MM.1S (cell line): ENCODE data around the gene PAFAH1B1.

Source experiments
- DNase-seq: peaks from one replicate; pipeline ENCODE4 v3.0.0-alpha.2; 2015
- H2AFZ ChIP-seq: fragments of 300-600 bp; sonication (generic); 2 replicates; pipeline ENCODE4 v1.6.0; 2016; ENCODE audit warnings: antibody characterized with exemption, low read length
- H3F3A ChIP-seq: fragments of 300-600 bp; sonication (generic); 2 replicates; pipeline ENCODE4 v1.6.1; 2016; ENCODE audit warnings: mild to moderate bottlenecking, antibody characterized with exemption, low read length, moderate library complexity, mixed read lengths; ENCODE audit not compliant: insufficient read depth
- H3K27ac ChIP-seq: fragments of 300-600 bp; sonication (generic); 2 replicates; pipeline ENCODE4 v1.5.1; 2016; ENCODE audit warnings: mild to moderate bottlenecking, low read length
- H3K27me3 ChIP-seq: fragments of 300-600 bp; sonication (generic); replicated peaks from 2 replicates; pipeline ENCODE4 v1.6.0; 2016; ENCODE audit warnings: low read length; ENCODE audit not compliant: insufficient read depth
- H3K36me3 ChIP-seq: fragments of 300-600 bp; sonication (generic); replicated peaks from 2 replicates; pipeline ENCODE4 v1.6.1; 2016; ENCODE audit warnings: mild to moderate bottlenecking, low read length, mixed read lengths; ENCODE audit not compliant: insufficient read depth
- H3K4me1 ChIP-seq: fragments of 300-600 bp; sonication (generic); 2 replicates; pipeline ENCODE4 v1.6.1; 2016; ENCODE audit warnings: low read length, mixed read lengths
- H3K4me2 ChIP-seq: fragments of 300-600 bp; sonication (generic); 2 replicates; pipeline ENCODE4 v1.6.0; 2016; ENCODE audit warnings: low read depth, low read length
- H3K4me3 ChIP-seq: fragments of 300-600 bp; sonication (generic); 2 replicates; pipeline ENCODE4 v1.5.1; 2016; ENCODE audit warnings: low read length, mixed read lengths
- H3K79me2 ChIP-seq: fragments of 300-600 bp; sonication (generic); 2 replicates; pipeline ENCODE4 v1.6.1; 2016; ENCODE audit warnings: mixed run types, low read length, mixed read lengths
- H3K9ac ChIP-seq: fragments of 300-600 bp; sonication (generic); 2 replicates; pipeline ENCODE4 v1.6.1; 2016; ENCODE audit warnings: low read length, mixed read lengths
- H3K9me2 ChIP-seq: fragments of 300-600 bp; sonication (generic); replicated peaks from 2 replicates; pipeline ENCODE4 v1.6.1; 2016; ENCODE audit warnings: mild to moderate bottlenecking, low read length, mixed read lengths; ENCODE audit not compliant: insufficient read depth
- H3K9me3 ChIP-seq: fragments of 300-600 bp; sonication (generic); replicated peaks from 2 replicates; pipeline ENCODE4 v1.6.1; 2016; ENCODE audit warnings: mild to moderate bottlenecking, low read length, mixed read lengths; ENCODE audit not compliant: insufficient read depth
- H4K20me1 ChIP-seq: fragments of 300-600 bp; sonication (generic); 2 replicates; pipeline ENCODE4 v1.6.1; 2016; ENCODE audit warnings: mild to moderate bottlenecking, low read length, moderate library complexity, mixed read lengths; ENCODE audit not compliant: insufficient read depth
- CTCF ChIP-seq: fragments of 300-600 bp; sonication (generic); IDR thresholded peaks from 2 replicates; pipeline ENCODE4 v1.5.1; 2016; ENCODE audit warnings: antibody characterized with exemption, low read length, mixed read lengths
- EZH2 ChIP-seq: fragments of 300-600 bp; sonication (generic); optimal IDR thresholded peaks from 2 replicates; pipeline ENCODE3; 2017; ENCODE audit warnings: low read depth, mild to moderate bottlenecking, antibody characterized with exemption, low read length, mixed read lengths
- EZH2phosphoT487 ChIP-seq: fragments of 300-600 bp; sonication (generic); IDR thresholded peaks from 2 replicates; pipeline ENCODE4 v1.6.1; 2018; ENCODE audit warnings: antibody characterized with exemption, low read length

Gene PAFAH1B1

GRCh38 chr17:2691965-2692780 lies 98.7 kb downstream of the PAFAH1B1 start:
- Histone ChIP-seq H3K27me3 (no peaks in the 10 kb centered on the region), H3K4me3 (no peak overlapping the region), H3K79me2 (no peaks in the 10 kb centered on the region), H3K4me1 (no peaks in the 10 kb centered on the region), H3K9me2 (no peaks in the 10 kb centered on the region), H3K36me3 (no peaks in the 10 kb centered on the region), H3K4me2 (no peak overlapping the region), H3K9me3 (no peaks in the 10 kb centered on the region), H4K20me1 (no peaks in the 10 kb centered on the region), H2AFZ (no peak overlapping the region), H3K9ac (no peak overlapping the region), H3K27ac (no peak overlapping the region), H3F3A (peaks cover 10% of the 10 kb centered on the region)
- no peak for DNase-seq
- TF ChIP-seq EZH2phosphoT487 = no peak
- TF ChIP-seq EZH2 = no peak
- TF ChIP-seq CTCF = no peak

- Histone ChIP-seq H3K27ac (no peak overlapping the region), H3K79me2 (0 out of 2 replicates have a peak, but pooled peaks cover 2% of the 10 kb centered on the region), H3K9ac (no peak overlapping the region), H3K4me2 (no peak overlapping the region), H3K9me2 (no peaks in the 10 kb centered on the region), H4K20me1 (no peaks in the 10 kb centered on the region), H3K4me3 (no peak overlapping the region), H3K9me3 (no peaks in the 10 kb centered on the region), H3K4me1 (no peaks in the 10 kb centered on the region), H3K27me3 (no peaks in the 10 kb centered on the region), H2AFZ (no peak overlapping the region), H3F3A (peaks cover 9% of the 10 kb centered on the region), H3K36me3 (no peaks in the 10 kb centered on the region)
- TF ChIP-seq CTCF = no peak
- TF ChIP-seq EZH2 = no peak
- TF ChIP-seq EZH2phosphoT487 = no peak
- DNase-seq = no peak
Observed at GRCh38 chr17:2692781-2693135, 99.3 kb downstream of the PAFAH1B1 start.

- Histone ChIP-seq H3K36me3 (no peaks in the 10 kb centered on the region; the same call in 1 of the 2 replicates), H2AFZ (no peak overlapping the region), H3K27ac (no peak overlapping the region), H3K9me2 (no peaks in the 10 kb centered on the region), H3K4me3 (no peak overlapping the region), H3F3A (peaks cover under 1% of the 10 kb centered on the region; the same call in 1 of the 2 replicates), H3K79me2 (peaks cover 9% of the 10 kb centered on the region; the same call in 1 of the 2 replicates), H3K27me3 (no peaks in the 10 kb centered on the region), H3K4me1 (no peaks in the 10 kb centered on the region), H3K9ac (no peak overlapping the region), H3K9me3 (no peaks in the 10 kb centered on the region), H4K20me1 (no peaks in the 10 kb centered on the region), H3K4me2 (no peak overlapping the region)
- DNase-seq = no peak
- TF ChIP-seq CTCF (no peak), EZH2 (no peak), EZH2phosphoT487 (no peak)
Observed at GRCh38 chr17:2693561-2694380, 100.3 kb downstream of the PAFAH1B1 start.
